ENCODE results near the gene KRT32.
"Not testable (repeated sequence)": the region's sequence is repeated elsewhere in the genome, so short reads cannot be mapped to it uniquely, and the experiment has no call there.

Gene KRT32

GRCh38 chr17:41464682-41465081 is 2.5 kb downstream of the KRT32 start:
- DNase-seq (ENCODE audit: low read depth, low spot score), result no peak

- no peak for DNase-seq (ENCODE audit: low read depth, low spot score)
These were observed 3.0 kb downstream of the KRT32 start for GRCh38 chr17:41464173-41464572.

- DNase-seq (ENCODE audit: low read depth, low spot score), result no peak
These were observed 3.4 kb downstream of the KRT32 start for GRCh38 chr17:41463746-41464145.

GRCh38 chr17:41462705-41463104 is 4.5 kb downstream of the KRT32 start:
- DNase-seq (ENCODE audit: low read depth, low spot score), result no peak

GRCh38 chr17:41457676-41458075 is 9.5 kb downstream of the KRT32 start:
- no peak for DNase-seq (ENCODE audit: low read depth, low spot score)

- DNase-seq (ENCODE audit: low read depth, low spot score), result no peak
These were observed 11.0 kb downstream of the KRT32 start for GRCh38 chr17:41456204-41456603.

GRCh38 chr17:41455236-41455635 is 11.9 kb downstream of the KRT32 start:
- no peak for DNase-seq (ENCODE audit: low read depth, low spot score)

- DNase-seq (ENCODE audit: low read depth, low spot score), result no peak
These were observed 14.1 kb downstream of the KRT32 start for GRCh38 chr17:41453066-41453465.

GRCh38 chr17:41452281-41452680 is 14.9 kb downstream of the KRT32 start:
- DNase-seq (ENCODE audit: low read depth, low spot score), result no peak

GRCh38 chr17:41451154-41451728 is 15.9 kb downstream of the KRT32 start:
- no peak for DNase-seq (ENCODE audit: low read depth, low spot score)

- DNase-seq (ENCODE audit: low read depth, low spot score), result no peak
These were observed 18.2 kb downstream of the KRT32 start for GRCh38 chr17:41449008-41449407.

GRCh38 chr17:41448506-41448905 is 18.7 kb downstream of the KRT32 start:
- no peak for DNase-seq (ENCODE audit: low read depth, low spot score)

- DNase-seq (ENCODE audit: low read depth, low spot score), result no peak
These were observed 20.4 kb downstream of the KRT32 start for GRCh38 chr17:41446806-41447205.

GRCh38 chr17:41444640-41445039 is 22.5 kb downstream of the KRT32 start:
- no peak for DNase-seq (ENCODE audit: low read depth, low spot score)

GRCh38 chr17:41444186-41444585 is 23.0 kb downstream of the KRT32 start:
- DNase-seq (ENCODE audit: low read depth, low spot score), result no peak

- no peak for DNase-seq (ENCODE audit: low read depth, low spot score)
These were observed 24.4 kb downstream of the KRT32 start for GRCh38 chr17:41442739-41443138.

GRCh38 chr17:41440531-41441033 is 26.6 kb downstream of the KRT32 start, which contains the start of gene KRT38:
Gene KRT38 (minus strand): TSS chr17:41440983. CDS start chr17:41440921, 62 bp downstream.
- no peak for DNase-seq (ENCODE audit: low read depth, low spot score)

GRCh38 chr17:41439375-41439774 is 27.8 kb downstream of the KRT32 start:
- DNase-seq (ENCODE audit: low read depth, low spot score), result no peak

GRCh38 chr17:41437769-41438168 is 29.4 kb downstream of the KRT32 start:
- DNase-seq (ENCODE audit: low read depth, low spot score), result no peak

- no peak for DNase-seq (ENCODE audit: low read depth, low spot score)
These were observed 29.9 kb downstream of the KRT32 start for GRCh38 chr17:41437254-41437653.

GRCh38 chr17:41434415-41434814 is 32.8 kb downstream of the KRT32 start:
- DNase-seq (ENCODE audit: low read depth, low spot score), result no peak

- DNase-seq (ENCODE audit: low read depth, low spot score), result no peak
These were observed 33.2 kb downstream of the KRT32 start for GRCh38 chr17:41434005-41434404.

GRCh38 chr17:41433586-41433985 is 33.6 kb downstream of the KRT32 start:
- no peak for DNase-seq (ENCODE audit: low read depth, low spot score)

GRCh38 chr17:41430376-41430775 is 36.8 kb downstream of the KRT32 start:
- not testable (repeated sequence) for DNase-seq (ENCODE audit: low read depth, low spot score)
